ENCODE data around the gene MAGEA6.
"Not testable (repeated sequence)": the region's sequence is repeated elsewhere in the genome, so short reads cannot be mapped to it uniquely, and the experiment has no call there.

DNA sequence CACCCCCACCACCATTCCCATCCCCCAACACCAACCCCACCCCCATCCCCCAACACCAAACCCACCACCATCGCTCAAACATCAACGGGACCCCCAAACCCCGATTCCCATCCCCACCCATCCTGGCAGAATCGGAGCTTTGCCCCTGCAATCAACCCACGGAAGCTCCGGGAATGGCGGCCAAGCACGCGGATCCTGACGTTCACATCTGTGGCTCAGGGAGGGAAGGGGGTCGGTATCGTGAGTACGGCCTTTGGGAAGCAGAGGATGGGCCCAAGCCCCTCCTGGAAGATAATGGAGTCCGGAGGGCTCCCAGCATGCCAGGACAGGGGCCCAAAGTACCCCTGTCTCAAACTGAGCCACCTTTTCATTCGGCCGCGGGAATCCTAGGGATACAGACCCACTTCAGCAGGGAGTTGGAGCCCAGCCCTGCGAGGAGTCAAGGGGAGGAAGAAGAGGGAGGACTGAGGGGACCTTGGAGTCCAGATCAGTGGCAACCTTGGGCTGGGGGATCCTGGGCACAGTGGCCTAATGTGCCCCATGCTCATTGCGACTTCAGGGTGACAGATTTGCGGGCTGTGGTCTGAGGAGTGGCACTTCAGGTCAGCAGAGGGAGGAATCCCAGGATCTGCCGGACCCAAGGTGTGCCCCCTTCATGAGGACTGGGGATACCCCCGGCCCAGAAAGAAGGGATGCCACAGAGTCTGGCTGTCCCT lies 35.2 kb downstream of the MAGEA6 start:
- TF ChIP-seq CTCF (IDR thresholded peaks at IDR 0.05; ENCODE audit: insufficient read depth, low read depth, low read length); EZH2 (IDR thresholded peaks at IDR 0.05; ENCODE audit: insufficient read depth, low read length): not testable (repeated sequence)
